Ishikawa (cell line): ENCODE results near the gene CORO1C.

Source experiments
- CEBPB ChIP-seq: IDR thresholded peaks from 2 replicates; pipeline ENCODE4 v1.6.1; 2012
- CREB1 ChIP-seq: IDR thresholded peaks from 2 replicates; pipeline ENCODE4 v1.6.1; 2012; ENCODE audit warnings: low read depth
- EGR1 ChIP-seq: IDR thresholded peaks from 2 replicates; pipeline ENCODE4 v1.6.1; 2012
- EP300 ChIP-seq: IDR thresholded peaks from 2 replicates; pipeline ENCODE4 v1.6.1; 2012; ENCODE audit warnings: borderline replicate concordance
- FOXM1 ChIP-seq: IDR thresholded peaks from 2 replicates; pipeline ENCODE4 v1.6.1; 2012; ENCODE audit warnings: low read depth, borderline replicate concordance
- NFIC ChIP-seq: IDR thresholded peaks from 2 replicates; pipeline ENCODE4 v1.6.1; 2012
- RAD21 ChIP-seq: IDR thresholded peaks from 2 replicates; pipeline ENCODE4 v1.6.1; 2012; ENCODE audit warnings: low read depth
- TAF1 ChIP-seq: IDR thresholded peaks from 2 replicates; pipeline ENCODE4 v1.6.1; 2012; ENCODE audit warnings: low read depth, mild to moderate bottlenecking
- TCF12 ChIP-seq: IDR thresholded peaks from 2 replicates; pipeline ENCODE4 v1.6.1; 2012; ENCODE audit warnings: low read depth
- TEAD4 ChIP-seq: IDR thresholded peaks from 2 replicates; pipeline ENCODE4 v1.6.1; 2012
- USF1 ChIP-seq: IDR thresholded peaks from 2 replicates; pipeline ENCODE4 v1.6.1; 2012
- YY1 ChIP-seq: IDR thresholded peaks from 2 replicates; pipeline ENCODE4 v1.6.1; 2012; ENCODE audit warnings: low read depth
- ZBTB7A ChIP-seq: IDR thresholded peaks from 2 replicates; pipeline ENCODE4 v1.6.1; 2012; ENCODE audit warnings: low read depth
- TF ChIP-seq, protein P1 (sequence below): IDR thresholded peaks from 2 replicates; pipeline ENCODE4 v1.6.1; 2012; ENCODE audit warnings: low read depth, mild to moderate bottlenecking
- TF ChIP-seq, protein P2 (sequence below): IDR thresholded peaks from 2 replicates; pipeline ENCODE4 v1.6.1; 2012

The CORO1C gene

DNA sequence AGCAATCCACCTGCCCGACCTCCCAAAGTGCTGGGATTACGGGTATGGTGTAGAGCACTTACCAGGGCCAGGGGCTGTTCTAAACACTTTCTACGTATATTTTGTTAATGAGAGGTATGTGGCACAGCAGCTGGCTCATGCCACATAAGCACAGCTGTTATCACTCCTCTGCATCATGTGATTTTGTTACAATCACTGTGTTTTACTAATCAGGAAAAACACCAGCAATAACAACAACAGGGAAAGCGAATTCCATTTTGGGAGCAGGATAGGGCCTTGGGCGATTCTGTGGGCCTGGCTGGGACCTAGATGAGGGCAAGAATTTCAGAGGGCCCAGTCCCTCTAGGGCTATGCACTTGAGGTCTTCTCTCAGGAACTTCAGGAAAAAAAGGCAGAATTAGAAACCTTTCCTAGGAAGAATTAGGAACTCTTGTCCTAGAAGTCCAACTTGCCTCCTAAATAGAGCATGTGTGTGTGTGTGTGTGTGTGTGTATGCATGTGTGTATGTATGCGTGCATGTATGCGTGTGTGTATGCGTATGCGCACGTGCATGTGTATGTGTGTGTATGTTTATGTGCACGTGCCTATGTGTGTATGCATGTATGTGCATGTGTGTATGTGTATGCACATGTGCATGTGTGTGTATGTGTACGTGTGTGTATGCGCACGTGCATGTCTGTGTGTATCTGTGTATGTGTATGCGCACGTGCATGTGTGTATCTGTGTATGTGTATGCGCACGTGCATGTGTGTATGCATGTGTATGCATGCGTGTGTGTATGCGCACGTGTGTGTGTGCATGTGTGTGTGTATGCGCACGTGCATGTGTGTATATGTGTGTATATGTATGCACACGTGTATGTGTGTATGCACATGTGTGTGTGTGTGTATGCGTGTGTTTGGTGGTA is 41.8 kb upstream of the CORO1C start:
- no peak for TF ChIP-seq CEBPB
- no peak for TF ChIP-seq ZBTB7A
- no peak for TF ChIP-seq TEAD4
- TF ChIP-seq EGR1 = no peak
- no peak for TF ChIP-seq EP300
- TF ChIP-seq RAD21 = no peak
- TF ChIP-seq YY1 = no peak
- no peak for TF ChIP-seq TAF1
- no peak for TF ChIP-seq FOXM1
- TF ChIP-seq, protein P1, sequence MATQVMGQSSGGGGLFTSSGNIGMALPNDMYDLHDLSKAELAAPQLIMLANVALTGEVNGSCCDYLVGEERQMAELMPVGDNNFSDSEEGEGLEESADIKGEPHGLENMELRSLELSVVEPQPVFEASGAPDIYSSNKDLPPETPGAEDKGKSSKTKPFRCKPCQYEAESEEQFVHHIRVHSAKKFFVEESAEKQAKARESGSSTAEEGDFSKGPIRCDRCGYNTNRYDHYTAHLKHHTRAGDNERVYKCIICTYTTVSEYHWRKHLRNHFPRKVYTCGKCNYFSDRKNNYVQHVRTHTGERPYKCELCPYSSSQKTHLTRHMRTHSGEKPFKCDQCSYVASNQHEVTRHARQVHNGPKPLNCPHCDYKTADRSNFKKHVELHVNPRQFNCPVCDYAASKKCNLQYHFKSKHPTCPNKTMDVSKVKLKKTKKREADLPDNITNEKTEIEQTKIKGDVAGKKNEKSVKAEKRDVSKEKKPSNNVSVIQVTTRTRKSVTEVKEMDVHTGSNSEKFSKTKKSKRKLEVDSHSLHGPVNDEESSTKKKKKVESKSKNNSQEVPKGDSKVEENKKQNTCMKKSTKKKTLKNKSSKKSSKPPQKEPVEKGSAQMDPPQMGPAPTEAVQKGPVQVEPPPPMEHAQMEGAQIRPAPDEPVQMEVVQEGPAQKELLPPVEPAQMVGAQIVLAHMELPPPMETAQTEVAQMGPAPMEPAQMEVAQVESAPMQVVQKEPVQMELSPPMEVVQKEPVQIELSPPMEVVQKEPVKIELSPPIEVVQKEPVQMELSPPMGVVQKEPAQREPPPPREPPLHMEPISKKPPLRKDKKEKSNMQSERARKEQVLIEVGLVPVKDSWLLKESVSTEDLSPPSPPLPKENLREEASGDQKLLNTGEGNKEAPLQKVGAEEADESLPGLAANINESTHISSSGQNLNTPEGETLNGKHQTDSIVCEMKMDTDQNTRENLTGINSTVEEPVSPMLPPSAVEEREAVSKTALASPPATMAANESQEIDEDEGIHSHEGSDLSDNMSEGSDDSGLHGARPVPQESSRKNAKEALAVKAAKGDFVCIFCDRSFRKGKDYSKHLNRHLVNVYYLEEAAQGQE = no peak
- no peak for TF ChIP-seq CREB1
- TF ChIP-seq TCF12 = no peak
- TF ChIP-seq USF1 = no peak

- TF ChIP-seq CREB1 (no peak), EP300 (no peak), TAF1 (no peak), RAD21 (no peak), TEAD4 (no peak), USF1 (no peak), CEBPB (no peak), YY1 (no peak)
- TF ChIP-seq, protein P2, sequence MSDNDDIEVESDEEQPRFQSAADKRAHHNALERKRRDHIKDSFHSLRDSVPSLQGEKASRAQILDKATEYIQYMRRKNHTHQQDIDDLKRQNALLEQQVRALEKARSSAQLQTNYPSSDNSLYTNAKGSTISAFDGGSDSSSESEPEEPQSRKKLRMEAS = no peak
- TF ChIP-seq, protein P1 = no peak
These were observed 40.9 kb upstream of the CORO1C start for GRCh38 chr12:108772247-108772646.

DNA sequence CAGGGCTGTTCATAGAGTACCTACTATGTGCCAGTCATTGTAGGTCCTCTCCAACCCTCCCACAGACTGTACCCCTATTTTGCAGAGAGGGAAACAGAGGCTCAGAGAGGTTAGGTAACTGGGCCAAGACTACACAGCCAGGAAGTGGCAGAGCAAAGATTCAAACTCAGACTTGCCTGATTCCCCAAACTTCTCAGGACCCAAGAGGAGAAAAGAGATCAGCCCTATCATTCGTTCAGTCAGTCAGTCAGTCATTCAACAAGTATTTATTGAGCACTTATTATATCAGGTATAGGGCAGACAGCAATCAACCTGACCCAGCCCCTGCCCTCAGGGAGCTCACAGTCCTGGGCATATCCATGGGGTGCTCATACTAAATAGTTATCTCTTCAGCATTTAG is 39.6 kb upstream of the CORO1C start:
- TF ChIP-seq, protein P2 = no peak
- no peak for TF ChIP-seq CREB1
- TF ChIP-seq CEBPB = no peak
- TF ChIP-seq FOXM1 = no peak
- TF ChIP-seq EP300 = no peak
- no peak for TF ChIP-seq EGR1
- TF ChIP-seq, protein P1 = no peak
- no peak for TF ChIP-seq YY1
- no peak for TF ChIP-seq NFIC
- TF ChIP-seq RAD21 = no peak

DNA sequence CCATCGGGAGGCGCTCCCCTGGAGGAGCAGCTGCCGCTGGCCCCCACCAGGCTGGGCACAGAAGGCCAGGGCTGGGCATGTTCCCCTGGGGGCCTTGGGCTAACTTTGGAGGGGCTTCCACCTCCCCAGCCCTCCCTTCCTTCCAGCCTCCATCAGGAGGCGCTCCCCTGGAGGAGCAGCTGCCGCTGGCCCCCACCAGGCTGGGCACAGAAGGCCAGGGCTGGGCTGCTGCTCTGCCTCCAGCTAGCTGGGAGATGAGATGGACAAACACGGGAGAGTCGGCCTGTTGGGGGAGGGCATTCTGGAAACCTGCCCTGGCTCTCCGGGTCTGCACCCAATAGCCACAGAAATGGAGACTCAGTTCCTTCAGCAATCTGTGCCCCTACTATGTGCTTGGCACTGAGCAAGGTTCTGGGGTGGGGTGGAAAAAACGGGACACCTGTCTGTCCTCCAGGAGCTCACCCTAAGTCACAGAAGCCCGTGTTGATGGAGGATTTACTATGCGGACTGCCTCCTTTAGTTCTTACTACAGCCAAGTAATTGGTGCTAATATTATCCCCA is 39.0 kb upstream of the CORO1C start:
- no peak for TF ChIP-seq CEBPB
- no peak for TF ChIP-seq EGR1
- TF ChIP-seq, protein P2 = no peak
- TF ChIP-seq TEAD4 = no peak
- no peak for TF ChIP-seq TCF12
- TF ChIP-seq NFIC = no peak
